Measurements from ENCODE around the gene MMUT.
A peak's percentile ranks its signal among the peaks of the same experiment; 100 is the strongest.
"Not testable (repeated sequence)": the region's sequence is repeated elsewhere in the genome, so short reads cannot be mapped to it uniquely, and the experiment has no call there.

Gene MMUT

GRCh38 chr6:49479308-49479970, 16.4 kb upstream of the MMUT start:
- H3K4me1 ChIP-seq: no peaks in the 10 kb centered on the region
- peaks cover 47% of the 10 kb centered on the region for H3K36me3 ChIP-seq
- TF ChIP-seq Cebpa-rat (IDR thresholded peaks at IDR 0.05): no peak
- H4K20me1 ChIP-seq: no peaks in the 10 kb centered on the region
- no peak overlapping the region for H3K4me3 ChIP-seq
- H3K9ac ChIP-seq: no peak overlapping the region
- peaks cover 16% of the 10 kb centered on the region for H3K9me3 ChIP-seq
- no peaks in the 10 kb centered on the region for H3K27me3 ChIP-seq
- no peak overlapping the region for H3K27ac ChIP-seq
- H3K4me2 ChIP-seq: no peak overlapping the region

GRCh38 chr6:49476564-49476963, 13.5 kb upstream of the MMUT start:
- H3K27ac ChIP-seq, H3K4me2 ChIP-seq, H3K4me1 ChIP-seq, H4K20me1 ChIP-seq, H3K9ac ChIP-seq, H3K4me3 ChIP-seq, H3K27me3 ChIP-seq, H3K9me3 ChIP-seq: not testable (repeated sequence)
- H3K36me3 ChIP-seq: peaks cover 56% of the 10 kb centered on the region

- H3K4me3 ChIP-seq: no peak overlapping the region
- 0 out of 2 replicates have a peak, but pooled peaks cover 6% of the 10 kb centered on the region for H4K20me1 ChIP-seq
- TF ChIP-seq Cebpa-rat (IDR thresholded peaks at IDR 0.05): no peak
- H3K9ac ChIP-seq: no peak overlapping the region
- peaks cover 27% of the 10 kb centered on the region for H3K36me3 ChIP-seq
- H3K9me3 ChIP-seq: no peaks in the 10 kb centered on the region
- no peaks in the 10 kb centered on the region for H3K27me3 ChIP-seq
- no peak overlapping the region for H3K4me2 ChIP-seq
- no peak overlapping the region for H3K27ac ChIP-seq
- peaks cover 25% of the 10 kb centered on the region for H3K4me1 ChIP-seq
These were observed 5.0 kb upstream of the MMUT start for GRCh38 chr6:49468042-49468441.

- Histone ChIP-seq H3K27me3 (no peaks in the 10 kb centered on the region), H4K20me1 (0 out of 2 replicates have a peak, but pooled peaks cover 6% of the 10 kb centered on the region), H3K36me3 (0 out of 2 replicates have a peak, but pooled peaks cover 6% of the 10 kb centered on the region), H3K27ac (no peak overlapping the region), H3K9me3 (no peaks in the 10 kb centered on the region), H3K9ac (no peak overlapping the region; the same call in 1 of the 2 replicates), H3K4me2 (peak overlapping the region; percentile 82), H3K4me3 (peak overlapping the region; percentile 90), H3K4me1 (peaks cover 41% of the 10 kb centered on the region)
- no peak for TF ChIP-seq Cebpa-rat (IDR thresholded peaks at IDR 0.05)
These were observed 1.6 kb upstream of the MMUT start for GRCh38 chr6:49464691-49465090.

GRCh38 chr6:49463612-49463967, 537 bp upstream of the MMUT start:
- TF ChIP-seq Cebpa-rat (IDR thresholded peaks at IDR 0.05): no peak
- Histone ChIP-seq H3K9ac (peak overlapping the region; percentile 88), H3K36me3 (peaks cover 13% of the 10 kb centered on the region), H3K4me2 (peak overlapping the region; percentile 82), H4K20me1 (0 out of 2 replicates have a peak, but pooled peaks cover 6% of the 10 kb centered on the region), H3K4me3 (peak overlapping the region; percentile 90), H3K9me3 (no peaks in the 10 kb centered on the region), H3K27ac (peak overlapping the region; percentile 83), H3K4me1 (peaks cover 41% of the 10 kb centered on the region), H3K27me3 (no peaks in the 10 kb centered on the region)

- TF ChIP-seq Cebpa-rat (IDR thresholded peaks at IDR 0.05): no peak
- no peaks in the 10 kb centered on the region for H3K9me3 ChIP-seq
- H3K9ac ChIP-seq: peak overlapping the region; percentile 88
- H4K20me1 ChIP-seq: no peaks in the 10 kb centered on the region
- peak overlapping the region; percentile 90 for H3K4me3 ChIP-seq
- H3K36me3 ChIP-seq: peaks cover 6% of the 10 kb centered on the region
- H3K27me3 ChIP-seq: no peaks in the 10 kb centered on the region
- H3K4me2 ChIP-seq: peak overlapping the region; percentile 98
- H3K4me1 ChIP-seq: peaks cover 41% of the 10 kb centered on the region
- H3K27ac ChIP-seq: peak overlapping the region; percentile 83
These were observed 490 bp downstream of the MMUT start for GRCh38 chr6:49462599-49462926.

GRCh38 chr6:49462071-49462470, 982 bp downstream of the MMUT start:
- Histone ChIP-seq H3K4me2 (peak overlapping the region; percentile 98), H3K4me3 (peak overlapping the region; percentile 90), H3K9me3 (no peaks in the 10 kb centered on the region), H3K36me3 (peaks cover 9% of the 10 kb centered on the region), H3K9ac (peak overlapping the region; percentile 88), H3K4me1 (peaks cover 41% of the 10 kb centered on the region), H3K27me3 (no peaks in the 10 kb centered on the region), H3K27ac (no peak overlapping the region), H4K20me1 (no peaks in the 10 kb centered on the region)
- no peak for TF ChIP-seq Cebpa-rat (IDR thresholded peaks at IDR 0.05)

- H3K27me3 ChIP-seq: no peaks in the 10 kb centered on the region
- no peak overlapping the region for H3K27ac ChIP-seq
- no peaks in the 10 kb centered on the region for H3K9me3 ChIP-seq
- H3K4me1 ChIP-seq: peaks cover 16% of the 10 kb centered on the region
- no peaks in the 10 kb centered on the region for H4K20me1 ChIP-seq
- H3K36me3 ChIP-seq: peaks cover 28% of the 10 kb centered on the region
- no peak overlapping the region for H3K4me2 ChIP-seq
- TF ChIP-seq Cebpa-rat (IDR thresholded peaks at IDR 0.05): no peak
- H3K9ac ChIP-seq: no peak overlapping the region
- no peak overlapping the region for H3K4me3 ChIP-seq
These were observed 5.3 kb downstream of the MMUT start for GRCh38 chr6:49457771-49458170.

- Histone ChIP-seq H3K36me3 (peaks cover 37% of the 10 kb centered on the region), H3K27ac (no peak overlapping the region), H3K4me2 (no peak overlapping the region), H3K9ac (no peak overlapping the region), H3K4me1 (no peaks in the 10 kb centered on the region), H3K9me3 (no peaks in the 10 kb centered on the region), H4K20me1 (no peaks in the 10 kb centered on the region), H3K4me3 (no peak overlapping the region), H3K27me3 (no peaks in the 10 kb centered on the region)
- TF ChIP-seq Cebpa-rat (IDR thresholded peaks at IDR 0.05): no peak
These were observed 8.0 kb downstream of the MMUT start for GRCh38 chr6:49454787-49455709.

GRCh38 chr6:49453221-49453620, 9.8 kb downstream of the MMUT start:
- Histone ChIP-seq H3K27me3 (no peaks in the 10 kb centered on the region), H3K4me1 (no peaks in the 10 kb centered on the region), H3K27ac (no peak overlapping the region), H3K36me3 (peaks cover 32% of the 10 kb centered on the region), H3K4me3 (no peak overlapping the region), H3K9ac (no peak overlapping the region), H4K20me1 (no peaks in the 10 kb centered on the region), H3K4me2 (no peak overlapping the region), H3K9me3 (no peaks in the 10 kb centered on the region)
- TF ChIP-seq Cebpa-rat (IDR thresholded peaks at IDR 0.05): no peak

Measured in BLaER1 (cell line).